Heart left ventricle (tissue), 16 donors: Measurements from ENCODE around the gene MALL. TPM values are rescaled to one million over a fixed set of nuclear protein-coding genes. Genes with fewer than 3 reads are reported as not detected.
A peak's percentile ranks its signal among the peaks of the same experiment; 100 is the strongest.
"Not testable (repeated sequence)": the region's sequence is repeated elsewhere in the genome, so short reads cannot be mapped to it uniquely, and the experiment has no call there.

Experiments used
- ATAC-seq, 4 donors: fragments of 200-7000 bp; cut with Tn5 transposase; one replicate each; pipeline ENCODE4 v1.9.1; 2020 to 2022; ENCODE audit warnings: moderate library complexity in 4 of 4, mild to moderate bottlenecking in 3 of 4, moderate number of reproducible peaks in 1 of 4
- DNase-seq, 5 donors: peaks; one replicate each; pipeline ENCODE4 v3.0.0-alpha.2; 2020
- H3K27ac ChIP-seq, 12 donors: fragments of 200-600 bp; sonication (generic) in 4 of 12; one replicate each; pipeline versions ENCODE4 v1.5.0 to v1.8.0; 2016 to 2022; ENCODE audit warnings: mild to moderate bottlenecking in 2 of 12
- H3K27me3 ChIP-seq, 9 donors: fragments of 200-600 bp; sonication (generic) in 2 of 9; one replicate each; pipeline versions ENCODE4 v1.5.1 to v1.8.0; 2016 to 2022; ENCODE audit warnings: mild to moderate bottlenecking in 3 of 9
- H3K36me3 ChIP-seq, 9 donors: fragments of 200-600 bp; sonication (generic) in 2 of 9; one replicate each; pipeline versions ENCODE4 v1.5.0 to v1.8.0; 2018 to 2022; ENCODE audit warnings: mild to moderate bottlenecking in 2 of 9
- H3K4me1 ChIP-seq, 12 donors: fragments of 200-600 bp; sonication (generic) in 4 of 12; one replicate each; pipeline versions ENCODE4 v1.5.0 to v1.8.0; 2016 to 2022; ENCODE audit warnings: mild to moderate bottlenecking in 3 of 12
- H3K4me3 ChIP-seq, 12 donors: fragments of 200-600 bp; sonication (generic) in 4 of 12; one replicate each; pipeline versions ENCODE4 v1.5.0 to v1.8.0; 2017 to 2022; ENCODE audit warnings: mild to moderate bottlenecking in 9 of 12, moderate library complexity in 4 of 12
- H3K9me3 ChIP-seq, 12 donors: fragments of 200-600 bp; sonication (generic) in 4 of 12; one replicate each; pipeline versions ENCODE4 v1.5.0 to v1.8.0; 2016 to 2022; ENCODE audit warnings: mild to moderate bottlenecking in 1 of 12
- CTCF ChIP-seq, 12 donors: fragments of 200-600 bp; sonication (generic) in 4 of 12; IDR thresholded peaks; one replicate each; pipeline versions ENCODE4 v1.5.0 to v1.8.0; 2018 to 2022; ENCODE audit warnings: antibody characterized with exemption in 12 of 12, mild to moderate bottlenecking in 5 of 12
- POLR2A ChIP-seq, 2 donors: fragments of 450-650 bp; IDR thresholded peaks; one replicate each; pipeline ENCODE4 v1.6.1; 2017; ENCODE audit warnings: antibody characterized with exemption in 2 of 2, mild to moderate bottlenecking in 2 of 2, moderate library complexity in 2 of 2
- WGBS, 4 donors: extraction: QIAGEN DNeasy Blood & Tissue Kit in 2 of 4; methylation state at CpG; one replicate each; pipeline versions ENCODE4 v1.1.5 to v1.1.7; 2013 to 2018; 5-methylcytosine and 5-hydroxymethylcytosine counted together
- intact Hi-C, 10 donors: fragments of 100-400 bp; cut with DNase I; formaldehyde crosslinking; loops; one replicate each; pipeline versions ENCODE4 v1.11.1 to v1.14.2; 2022
- polyA plus RNA-seq, 2 donors: library from polyadenylated mRNA; stranded (reverse); fragments of 200-250 nt; gene quantifications; one replicate each; pipeline ENCODE4 v1.2.3, GENCODE V29; 2013
- total RNA-seq, 9 donors: library from RNA; depleted of rRNA in 2 of 9; stranded (reverse); fragments of >200 nt in 2 of 9; fragmentation: NEBNext Ultra II Directional in 3 of 9; extraction: Animal tissue kit (Norgen Biotek cat#: 25700) in 3 of 9; gene quantifications; one replicate each; pipeline versions ENCODE4 v1.1.0 to v1.2.4, GENCODE V29; 2016 to 2023
- donor health status: ischemic (EF 13 %, LVEDD 7.1; RV severe dilation, severe dysfunction).
- donor health status: healthy with polysubstance abuse.
- donor health status: DM: no; HTN: yes; CAD: no.
- donor health status: DM: no; HTN: no; CAD: no.
- donor health status: ischemic (EF 25% LVEDD 6.9; RV normal size, moderate dysfunction).
- donor health status: ischemic (EF 25% LVEDD 5.7; RV mildly dilated, moderate dysfunction).
- donor health status: healthy.
- donor health status: DM: yes; HTN: yes; CAD: no.
- donor health status: ischemic (EF 35%, LVEDD 5.7; RV mildly dilated, moderate dysfunction).
- donor health status: nonischemic (EF 11% LVEDD 7.7; RV severe dilation, severe dysfunction).
- donor health status: DM: yes; HTN: yes; CAD: no.
- donor health status: PGD.
- donor health status: ischemic (EF 29% LVEDD 5.4; RV normal size, mild dysfunction).
- donor health status: nonischemic (EF 23%, LVEDD 6.1; RV moderate dilation, normal function).

The MALL gene
- total and polyA plus RNA-seq, 11 donors = 6.9 to 36.7 (median 14.1) TPM

GRCh38 chr2:110095994-110096633 is 19.5 kb downstream of the MALL start:
- DNase-seq = peak in 1 of 5 donors; percentile 4
- WGBS, 4 donors = 88 to 94% (median 92%) methylated on average over 8 of the region's 8 CpGs
- H3K9me3 ChIP-seq = no peaks in the 10 kb centered on the region

GRCh38 chr2:110094884-110095534 is 20.6 kb downstream of the MALL start:
- H3K4me3 ChIP-seq, H3K36me3 ChIP-seq, ATAC-seq, H3K9me3 ChIP-seq, H3K27me3 ChIP-seq, intact Hi-C loops, DNase-seq: not testable (repeated sequence)
- Histone ChIP-seq H3K4me1 (peaks cover 0 to 28% (median 15%) of the 10 kb centered on the region in 12 donors), H3K27ac (peak overlapping the region in 5 of 12 donors; percentile 2 to 46 (median 23))
- 45 to 53% (median 50%) methylated on average over 4 to 5 of the region's 6 CpGs for WGBS, 4 donors

More at GRCh38 chr2:110095994-110096633, 19.5 kb downstream of the MALL start:
- Histone ChIP-seq H3K27me3 (no peaks in the 10 kb centered on the region), H3K27ac (no peak overlapping the region), H3K36me3 (no peaks in the 10 kb centered on the region), H3K4me3 (no peak overlapping the region), H3K4me1 (peaks cover 5 to 39% (median 22%) of the 10 kb centered on the region in 12 donors)
- ATAC-seq = no peak
- intact Hi-C loops = no loop called here
- no peak for TF ChIP-seq CTCF (IDR thresholded peaks at IDR 0.05)
- TF ChIP-seq POLR2A (IDR thresholded peaks at IDR 0.05) = no peak

GRCh38 chr2:110093924-110094323 is 21.7 kb downstream of the MALL start:
- H3K4me1 ChIP-seq = peaks cover 0 to 17% (median 6%) of the 10 kb centered on the region in 12 donors
- H3K36me3 ChIP-seq, H3K9me3 ChIP-seq, H3K27ac ChIP-seq, H3K4me3 ChIP-seq, DNase-seq, intact Hi-C loops, H3K27me3 ChIP-seq: not testable (repeated sequence)
- no CpG with 5 or more reads among the region's 6 CpGs for WGBS, 4 donors
- peak in 3 of 4 donors; percentile 18 to 69 (median 64) for ATAC-seq

GRCh38 chr2:110090164-110090563 is 25.5 kb downstream of the MALL start:
- H3K9me3 ChIP-seq, H3K27ac ChIP-seq, H3K36me3 ChIP-seq, H3K27me3 ChIP-seq, H3K4me1 ChIP-seq, intact Hi-C loops, DNase-seq, H3K4me3 ChIP-seq, ATAC-seq: not testable (repeated sequence)
- WGBS, 4 donors = 46 to 75% (median 50%) methylated on average over 2 of the region's 4 CpGs; no CpG with 5 or more reads in 1 of the 4 donors

GRCh38 chr2:110083757-110084156 is 31.9 kb downstream of the MALL start:
- intact Hi-C loops, H3K36me3 ChIP-seq, H3K27ac ChIP-seq, H3K4me1 ChIP-seq, H3K27me3 ChIP-seq, ATAC-seq, H3K9me3 ChIP-seq, H3K4me3 ChIP-seq, DNase-seq: not testable (repeated sequence)
- WGBS, 4 donors = no CpG with 5 or more reads among the region's 2 CpGs

- H3K27ac ChIP-seq, H3K4me3 ChIP-seq, DNase-seq, H3K9me3 ChIP-seq, intact Hi-C loops, H3K27me3 ChIP-seq, ATAC-seq, H3K36me3 ChIP-seq, H3K4me1 ChIP-seq: not testable (repeated sequence)
- no CpG with 5 or more reads among the region's 8 CpGs for WGBS, 4 donors
Observed at GRCh38 chr2:110083162-110083561, 32.5 kb downstream of the MALL start.

- H3K27ac ChIP-seq, ATAC-seq, H3K4me3 ChIP-seq, DNase-seq, H3K9me3 ChIP-seq, H3K36me3 ChIP-seq, H3K27me3 ChIP-seq, intact Hi-C loops, H3K4me1 ChIP-seq: not testable (repeated sequence)
- 67 to 100% (median 90%) methylated on average over 1 of the region's 4 CpGs for WGBS, 4 donors
Observed at GRCh38 chr2:110078104-110078503, 37.5 kb downstream of the MALL start.

- H3K36me3 ChIP-seq, ATAC-seq, H3K27ac ChIP-seq, H3K9me3 ChIP-seq, intact Hi-C loops, DNase-seq, H3K27me3 ChIP-seq, H3K4me1 ChIP-seq, H3K4me3 ChIP-seq: not testable (repeated sequence)
- 83 to 98% (median 83%) methylated on average over 2 of the region's 4 CpGs; no CpG with 5 or more reads in 1 of the 4 donors for WGBS, 4 donors
Observed at GRCh38 chr2:110075896-110076295, 39.7 kb downstream of the MALL start.

- 97 to 100% (median 98%) methylated on average over 4 of the region's 7 CpGs for WGBS, 4 donors
- ATAC-seq, intact Hi-C loops: not testable (repeated sequence)
Observed at GRCh38 chr2:110069869-110070268, 45.8 kb downstream of the MALL start.

GRCh38 chr2:110068153-110068552 is 47.5 kb downstream of the MALL start:
- H3K36me3 ChIP-seq, H3K27ac ChIP-seq, H3K9me3 ChIP-seq, intact Hi-C loops, H3K27me3 ChIP-seq, H3K4me3 ChIP-seq, ATAC-seq, DNase-seq, H3K4me1 ChIP-seq: not testable (repeated sequence)
- WGBS, 4 donors = 81 to 93% (median 91%) methylated on average over 3 of the region's 3 CpGs

More at GRCh38 chr2:110069869-110070268, 45.8 kb downstream of the MALL start:
- not testable (repeated sequence) for H3K27me3 ChIP-seq, H3K4me3 ChIP-seq, H3K36me3 ChIP-seq, H3K9me3 ChIP-seq, DNase-seq, H3K4me1 ChIP-seq, H3K27ac ChIP-seq
